Smooth muscle cell (in vitro differentiated cells): ENCODE results near the gene CDK6. TPM values are rescaled to one million over a fixed set of nuclear protein-coding genes. Genes with fewer than 3 reads are reported as not detected.

Experiments used
- DNase-seq: peaks from one replicate; lab custom pipeline; 2025; ENCODE audit not compliant: unreplicated experiment; lab: John Stamatoyannopoulos, UW
- H2AFZ ChIP-seq: fragments of 200-600 bp; sonication (generic); 2 replicates; pipeline ENCODE4 v1.6.0; 2016; ENCODE audit warnings: antibody characterized with exemption, low read depth, mild to moderate bottlenecking
- H3F3A ChIP-seq: fragments of 200-600 bp; sonication (generic); 2 replicates; pipeline ENCODE4 v1.6.0; 2017; ENCODE audit warnings: antibody characterized with exemption, low read depth
- H3K27ac ChIP-seq: fragments of 200-600 bp; sonication (generic); 2 replicates; pipeline ENCODE4 v1.5.1; 2016; ENCODE audit warnings: low read depth, mild to moderate bottlenecking
- H3K27me3 ChIP-seq: fragments of 200-600 bp; sonication (generic); 2 replicates; pipeline ENCODE4 v1.6.1; 2016; ENCODE audit warnings: low read depth, mild to moderate bottlenecking
- H3K36me3 ChIP-seq: fragments of 200-600 bp; sonication (generic); 2 replicates; pipeline ENCODE4 v1.5.1; 2016; ENCODE audit warnings: low read depth
- H3K4me1 ChIP-seq: fragments of 200-600 bp; sonication (generic); 2 replicates; pipeline ENCODE4 v1.5.1; 2016; ENCODE audit warnings: low read depth
- H3K4me2 ChIP-seq: fragments of 200-600 bp; sonication (generic); 2 replicates; pipeline ENCODE4 v1.6.0; 2016; ENCODE audit warnings: mild to moderate bottlenecking
- H3K4me3 ChIP-seq: fragments of 200-600 bp; sonication (generic); 2 replicates; pipeline ENCODE4 v1.5.1; 2016; ENCODE audit warnings: mild to moderate bottlenecking
- H3K79me2 ChIP-seq: fragments of 200-600 bp; sonication (generic); 2 replicates; pipeline ENCODE4 v1.6.0; 2016; ENCODE audit warnings: low read depth, mild to moderate bottlenecking
- H3K9ac ChIP-seq: fragments of 200-600 bp; sonication (generic); 2 replicates; pipeline ENCODE4 v1.6.0; 2016; ENCODE audit warnings: low read depth
- H3K9me3 ChIP-seq: fragments of 200-600 bp; sonication (generic); replicated peaks from 2 replicates; pipeline ENCODE4 v1.5.1; 2016; ENCODE audit warnings: low read depth
- H4K20me1 ChIP-seq: fragments of 200-600 bp; sonication (generic); 2 replicates; pipeline ENCODE4 v1.6.0; 2016; ENCODE audit warnings: low read depth
- WGBS: methylation state at CpG from one replicate; pipeline ENCODE4 v1.1.7; 2016; ENCODE audit warnings: low lambda C conversion rate; 5-methylcytosine and 5-hydroxymethylcytosine counted together
- polyA plus RNA-seq: library from polyadenylated mRNA; unstranded; fragments of >200 nt; fragmentation: Nextera tagmentation; extraction: Ambion mirVana; gene quantifications from 2 replicates; pipeline ENCODE4 v1.2.1, GENCODE V29; 2016
- total RNA-seq: library from RNA; depleted of rRNA; stranded (reverse); fragments of >200 nt; gene quantifications from 2 replicates; pipeline ENCODE4 v1.2.3, GENCODE V29; 2014
- TF ChIP-seq, protein P1 (sequence below): fragments of 200-600 bp; sonication (generic); IDR thresholded peaks from 2 replicates; pipeline ENCODE4 v1.5.1; 2017; ENCODE audit warnings: borderline replicate concordance, mild to moderate bottlenecking, antibody characterized with exemption; ENCODE audit not compliant: insufficient read depth, poor library complexity, severe bottlenecking

Gene CDK6
- total and polyA plus RNA-seq, 2 experiments from 2014 or later: 34.2 to 99.2 TPM

DNA sequence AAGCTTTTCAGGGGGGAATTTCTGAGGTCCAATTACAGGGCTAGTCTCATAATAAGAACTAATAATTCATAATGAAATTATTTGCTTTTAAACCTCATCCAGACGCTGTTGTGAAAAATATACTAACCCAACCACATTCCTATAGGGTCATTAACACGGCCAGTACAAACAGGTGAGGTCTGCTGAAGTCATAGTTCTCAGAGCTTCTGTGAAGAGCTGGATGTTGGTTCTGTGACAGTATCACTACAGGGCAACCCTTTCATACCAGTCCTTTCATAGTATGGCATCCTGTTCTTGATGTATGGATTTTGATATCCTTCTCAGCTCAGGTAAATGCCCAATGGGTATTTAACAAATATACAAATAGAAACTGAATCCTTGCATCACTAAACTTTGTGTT lies 183.8 kb downstream of the CDK6 start:
- peaks cover 31% of the 10 kb centered on the region for H3K79me2 ChIP-seq
- H3F3A ChIP-seq: peaks cover 6% of the 10 kb centered on the region
- peaks cover 72% of the 10 kb centered on the region for H4K20me1 ChIP-seq
- H3K4me1 ChIP-seq: no peaks in the 10 kb centered on the region
- no peak overlapping the region for H3K9ac ChIP-seq
- peak overlapping the region; percentile 59 for H3K27ac ChIP-seq
- H3K9me3 ChIP-seq: no peaks in the 10 kb centered on the region
- H3K36me3 ChIP-seq: no peaks in the 10 kb centered on the region
- DNase-seq: no peak
- H3K4me3 ChIP-seq: no peak overlapping the region
- WGBS: 67% methylated on average over 2 of the region's 2 CpGs
- H2AFZ ChIP-seq: no peak overlapping the region
- no peaks in the 10 kb centered on the region for H3K27me3 ChIP-seq
- no peak overlapping the region for H3K4me2 ChIP-seq
- TF ChIP-seq, protein P1, sequence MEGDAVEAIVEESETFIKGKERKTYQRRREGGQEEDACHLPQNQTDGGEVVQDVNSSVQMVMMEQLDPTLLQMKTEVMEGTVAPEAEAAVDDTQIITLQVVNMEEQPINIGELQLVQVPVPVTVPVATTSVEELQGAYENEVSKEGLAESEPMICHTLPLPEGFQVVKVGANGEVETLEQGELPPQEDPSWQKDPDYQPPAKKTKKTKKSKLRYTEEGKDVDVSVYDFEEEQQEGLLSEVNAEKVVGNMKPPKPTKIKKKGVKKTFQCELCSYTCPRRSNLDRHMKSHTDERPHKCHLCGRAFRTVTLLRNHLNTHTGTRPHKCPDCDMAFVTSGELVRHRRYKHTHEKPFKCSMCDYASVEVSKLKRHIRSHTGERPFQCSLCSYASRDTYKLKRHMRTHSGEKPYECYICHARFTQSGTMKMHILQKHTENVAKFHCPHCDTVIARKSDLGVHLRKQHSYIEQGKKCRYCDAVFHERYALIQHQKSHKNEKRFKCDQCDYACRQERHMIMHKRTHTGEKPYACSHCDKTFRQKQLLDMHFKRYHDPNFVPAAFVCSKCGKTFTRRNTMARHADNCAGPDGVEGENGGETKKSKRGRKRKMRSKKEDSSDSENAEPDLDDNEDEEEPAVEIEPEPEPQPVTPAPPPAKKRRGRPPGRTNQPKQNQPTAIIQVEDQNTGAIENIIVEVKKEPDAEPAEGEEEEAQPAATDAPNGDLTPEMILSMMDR: no peak

DNA sequence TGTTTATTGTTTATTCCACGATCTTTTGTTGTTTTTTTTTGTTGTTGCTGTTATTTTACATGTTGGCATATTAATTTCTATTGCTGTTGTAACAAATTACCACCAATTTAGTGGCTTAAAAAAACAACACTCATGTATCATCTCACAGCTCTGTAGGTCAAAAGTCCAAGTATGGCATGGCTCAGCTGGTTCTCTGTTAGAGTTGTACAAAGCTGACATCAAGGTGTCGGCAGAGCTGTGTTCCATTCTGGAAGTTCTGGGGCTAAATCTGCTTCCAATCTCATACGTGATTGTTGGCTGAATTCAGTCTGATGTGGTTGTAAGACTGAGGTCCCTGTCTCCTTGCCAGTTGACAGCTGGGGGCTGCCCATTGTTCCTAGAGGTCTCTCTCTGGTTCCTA lies 186.0 kb downstream of the CDK6 start:
- DNase-seq: no peak
- peaks cover 30% of the 10 kb centered on the region for H3K79me2 ChIP-seq
- 98% methylated on average over 3 of the region's 3 CpGs for WGBS

DNA sequence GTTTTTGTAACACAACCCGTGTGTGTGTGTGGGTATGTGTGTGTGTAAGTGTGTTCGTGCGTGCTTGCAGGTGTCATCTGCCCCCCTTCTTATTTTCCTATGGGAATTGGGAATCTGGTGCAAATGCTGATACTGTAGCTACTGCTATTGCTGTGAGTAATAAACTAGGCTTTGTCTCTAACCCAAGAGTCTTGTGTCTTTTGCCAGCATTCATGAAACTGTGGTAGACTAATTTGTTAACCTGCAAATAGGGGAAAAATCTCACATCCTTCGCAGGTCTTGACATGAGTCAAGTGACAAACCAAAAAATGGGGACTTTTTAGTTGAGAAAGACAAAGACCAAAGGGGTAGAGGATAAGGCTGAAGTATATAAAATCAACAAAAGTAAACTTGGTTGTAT lies 188.3 kb downstream of the CDK6 start:
- no peak overlapping the region for H2AFZ ChIP-seq
- H3K4me2 ChIP-seq: no peak overlapping the region
- no peak overlapping the region for H3K27ac ChIP-seq
- peaks cover 62% of the 10 kb centered on the region for H4K20me1 ChIP-seq
- H3K79me2 ChIP-seq: peaks cover 21% of the 10 kb centered on the region
- no peak for DNase-seq
- H3K9ac ChIP-seq: no peak overlapping the region
- H3K27me3 ChIP-seq: no peaks in the 10 kb centered on the region
- H3F3A ChIP-seq: no peaks in the 10 kb centered on the region
- TF ChIP-seq, protein P1: no peak
- no peaks in the 10 kb centered on the region for H3K36me3 ChIP-seq
- no peak overlapping the region for H3K4me3 ChIP-seq
- no peaks in the 10 kb centered on the region for H3K4me1 ChIP-seq
- no peaks in the 10 kb centered on the region for H3K9me3 ChIP-seq
- 92% methylated on average over 4 of the region's 4 CpGs for WGBS

More for the DNA sequence above, 186.0 kb downstream of the CDK6 start:
- Histone ChIP-seq H3K4me2 (no peak overlapping the region), H3K27ac (no peak overlapping the region), H2AFZ (no peak overlapping the region), H3K36me3 (no peaks in the 10 kb centered on the region), H3K9ac (no peak overlapping the region), H3K4me3 (no peak overlapping the region), H3K27me3 (no peaks in the 10 kb centered on the region), H4K20me1 (peaks cover 72% of the 10 kb centered on the region), H3K4me1 (no peaks in the 10 kb centered on the region), H3K9me3 (no peaks in the 10 kb centered on the region), H3F3A (peaks cover 6% of the 10 kb centered on the region)
- TF ChIP-seq, protein P1: no peak

DNA sequence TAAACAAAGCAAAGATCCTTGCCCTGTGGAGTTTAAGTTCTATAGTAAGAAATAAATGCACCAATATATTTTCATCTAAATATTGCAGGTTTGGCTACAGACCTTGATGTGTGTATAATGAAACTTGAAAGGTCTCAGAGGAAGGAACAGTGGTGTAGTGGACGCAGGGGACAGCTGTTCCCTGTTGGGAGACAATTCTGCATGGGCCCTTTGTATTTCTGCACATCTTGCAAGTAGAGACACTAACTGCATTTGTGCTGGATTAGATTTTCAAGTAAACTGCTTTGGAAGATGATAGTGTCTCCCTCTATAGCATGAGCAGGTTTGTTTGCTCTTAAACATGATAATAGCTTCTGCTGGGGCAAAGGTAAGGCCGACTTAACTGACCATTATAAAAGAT lies 188.7 kb downstream of the CDK6 start:
- Histone ChIP-seq H2AFZ (no peak overlapping the region), H3K4me3 (no peak overlapping the region), H3F3A (no peaks in the 10 kb centered on the region), H3K9ac (no peak overlapping the region), H3K27ac (no peak overlapping the region), H3K27me3 (no peaks in the 10 kb centered on the region), H3K4me1 (no peaks in the 10 kb centered on the region), H4K20me1 (peaks cover 58% of the 10 kb centered on the region), H3K79me2 (peaks cover 21% of the 10 kb centered on the region), H3K4me2 (no peak overlapping the region), H3K36me3 (no peaks in the 10 kb centered on the region), H3K9me3 (no peaks in the 10 kb centered on the region)
- TF ChIP-seq, protein P1: no peak
- WGBS: 89% methylated on average over 2 of the region's 2 CpGs
- no peak for DNase-seq
